Measurements from ENCODE around the gene MFSD6. TPM values are rescaled to one million over a fixed set of nuclear protein-coding genes. Genes with fewer than 3 reads are reported as not detected.
"Not testable (repeated sequence)": the region's sequence is repeated elsewhere in the genome, so short reads cannot be mapped to it uniquely, and the experiment has no call there.

Gene MFSD6
- total RNA-seq, 1 donor from 2014 or later = 21.5 TPM

- H3K36me3 Mint-ChIP-seq (ENCODE audit: low read depth) = peaks cover 26% of the 10 kb centered on the region
- ChIA-PET CTCF (no interaction called here), POLR2A (no interaction called here)
- no peaks in the 10 kb centered on the region for H3K27me3 Mint-ChIP-seq
- no peaks in the 10 kb centered on the region for H3K9me3 Mint-ChIP-seq
- H3K4me1 Mint-ChIP-seq = peaks cover 18% of the 10 kb centered on the region
- intact Hi-C loops (cut with micrococcal nuclease) = no loop called here
- no peak overlapping the region for H3K4me3 Mint-ChIP-seq
- no peak for DNase-seq
- TF ChIP-seq CTCF (IDR thresholded peaks at IDR 0.05) = no peak
- ATAC-seq (ENCODE audit: low read depth) = no peak
- no peak overlapping the region for H3K27ac Mint-ChIP-seq
Measured at GRCh38 chr2:190425221-190425866, 17.2 kb downstream of the MFSD6 start.

GRCh38 chr2:190425883-190426658 lies 17.9 kb downstream of the MFSD6 start:
- intact Hi-C loops (cut with micrococcal nuclease) = no loop called here
- no peaks in the 10 kb centered on the region for H3K9me3 Mint-ChIP-seq
- H3K36me3 Mint-ChIP-seq (ENCODE audit: low read depth) = peaks cover 23% of the 10 kb centered on the region
- TF ChIP-seq CTCF (IDR thresholded peaks at IDR 0.05) = no peak
- H3K27ac Mint-ChIP-seq = no peak overlapping the region
- peaks cover 10% of the 10 kb centered on the region for H3K4me1 Mint-ChIP-seq
- ATAC-seq (ENCODE audit: low read depth) (no peak), DNase-seq (no peak)
- H3K4me3 Mint-ChIP-seq = no peak overlapping the region
- POLR2A ChIA-PET = no interaction called here
- CTCF ChIA-PET = no interaction called here
- no peaks in the 10 kb centered on the region for H3K27me3 Mint-ChIP-seq

DNA sequence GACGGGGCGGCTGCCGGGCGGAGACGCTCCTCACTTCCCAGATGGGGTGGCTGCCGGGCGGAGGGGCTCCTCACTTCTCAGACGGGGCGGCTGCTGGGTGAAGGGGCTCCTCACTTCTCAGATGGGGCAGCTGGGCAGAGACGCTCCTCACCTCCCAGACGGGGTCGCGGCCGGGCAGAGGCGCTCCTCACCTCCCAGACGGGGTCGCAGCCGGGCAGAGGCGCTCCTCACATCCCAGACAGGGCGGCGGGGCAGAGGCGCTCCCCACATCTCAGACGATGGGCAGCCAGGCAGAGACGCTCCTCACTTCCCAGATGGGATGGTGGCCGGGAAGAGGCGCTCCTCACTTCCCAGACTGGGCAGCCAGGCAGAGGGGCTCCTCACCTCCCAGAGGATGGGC lies 22.7 kb downstream of the MFSD6 start:
- peaks cover 31% of the 10 kb centered on the region for H3K4me1 Mint-ChIP-seq
- POLR2A ChIA-PET; H3K4me3 Mint-ChIP-seq; H3K27ac Mint-ChIP-seq; DNase-seq; intact Hi-C loops (cut with micrococcal nuclease); CTCF ChIA-PET; H3K27me3 Mint-ChIP-seq; H3K9me3 Mint-ChIP-seq; ATAC-seq (ENCODE audit: low read depth): not testable (repeated sequence)
- peaks cover 22% of the 10 kb centered on the region for H3K36me3 Mint-ChIP-seq (ENCODE audit: low read depth)

DNA sequence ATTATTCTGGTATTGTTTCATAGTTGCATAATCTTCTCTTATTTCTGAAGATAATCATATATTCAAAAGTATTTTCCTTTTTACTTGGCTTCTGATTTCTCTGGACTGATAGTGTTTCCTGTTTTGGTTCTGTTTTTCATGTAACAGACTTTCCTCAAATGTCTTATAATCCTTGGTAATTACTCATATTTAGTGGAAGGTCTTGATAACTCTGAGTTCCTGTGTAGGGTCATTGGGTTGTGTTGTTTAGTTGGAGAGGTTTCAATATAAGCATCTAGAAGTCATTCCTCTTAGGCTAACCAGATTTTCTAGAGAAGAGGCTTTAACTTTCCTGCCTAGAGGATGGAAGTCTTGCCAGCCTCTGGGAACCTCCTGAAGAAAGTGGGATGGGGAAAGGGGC lies 23.8 kb downstream of the MFSD6 start:
- peaks cover 30% of the 10 kb centered on the region for H3K36me3 Mint-ChIP-seq (ENCODE audit: low read depth)
- peaks cover 30% of the 10 kb centered on the region for H3K4me1 Mint-ChIP-seq
- POLR2A ChIA-PET = interaction anchor here (1.1 kb wide), 1 partner anchor 22 kb away, joined by 3 read pairs; no protein-coding TSS in a partner anchor
- intact Hi-C loops (cut with micrococcal nuclease) = no loop called here
- DNase-seq (no peak), ATAC-seq (ENCODE audit: low read depth) (no peak)
- no peak for TF ChIP-seq CTCF (IDR thresholded peaks at IDR 0.05)
- CTCF ChIA-PET = no interaction called here
- H3K27me3 Mint-ChIP-seq = no peaks in the 10 kb centered on the region
- H3K9me3 Mint-ChIP-seq = no peaks in the 10 kb centered on the region
- H3K27ac Mint-ChIP-seq = no peak overlapping the region
- H3K4me3 Mint-ChIP-seq = no peak overlapping the region

- ChIA-PET POLR2A (interaction anchor here (0.6 to 1.1 kb wide), 2 partner anchors 23 to 216 kb away, joined by 3 to 8 read pairs; partner anchors contain the start of gene NAB1), CTCF (no interaction called here)
- Mint-ChIP-seq H3K27ac (no peak overlapping the region), H3K9me3 (no peaks in the 10 kb centered on the region), H3K27me3 (no peaks in the 10 kb centered on the region), H3K36me3 (ENCODE audit: low read depth) (peaks cover 32% of the 10 kb centered on the region), H3K4me1 (peaks cover 35% of the 10 kb centered on the region), H3K4me3 (no peak overlapping the region)
- DNase-seq (no peak), ATAC-seq (ENCODE audit: low read depth) (no peak)
- intact Hi-C loops (cut with micrococcal nuclease) = no loop called here
- no peak for TF ChIP-seq CTCF (IDR thresholded peaks at IDR 0.05)
Measured at GRCh38 chr2:190432567-190433231, 24.5 kb downstream of the MFSD6 start.
